SW 1271 (cell line): ENCODE results near the gene MCTP2.

Experiments
- DNase-seq, 2 experiments: peaks; one replicate each; lab custom pipeline; 2025; lab: John Stamatoyannopoulos, UW

The MCTP2 gene

GRCh38 chr15:94398001-94398400 lies 166.6 kb downstream of the MCTP2 start:
- DNase-seq, result no peak

DNA sequence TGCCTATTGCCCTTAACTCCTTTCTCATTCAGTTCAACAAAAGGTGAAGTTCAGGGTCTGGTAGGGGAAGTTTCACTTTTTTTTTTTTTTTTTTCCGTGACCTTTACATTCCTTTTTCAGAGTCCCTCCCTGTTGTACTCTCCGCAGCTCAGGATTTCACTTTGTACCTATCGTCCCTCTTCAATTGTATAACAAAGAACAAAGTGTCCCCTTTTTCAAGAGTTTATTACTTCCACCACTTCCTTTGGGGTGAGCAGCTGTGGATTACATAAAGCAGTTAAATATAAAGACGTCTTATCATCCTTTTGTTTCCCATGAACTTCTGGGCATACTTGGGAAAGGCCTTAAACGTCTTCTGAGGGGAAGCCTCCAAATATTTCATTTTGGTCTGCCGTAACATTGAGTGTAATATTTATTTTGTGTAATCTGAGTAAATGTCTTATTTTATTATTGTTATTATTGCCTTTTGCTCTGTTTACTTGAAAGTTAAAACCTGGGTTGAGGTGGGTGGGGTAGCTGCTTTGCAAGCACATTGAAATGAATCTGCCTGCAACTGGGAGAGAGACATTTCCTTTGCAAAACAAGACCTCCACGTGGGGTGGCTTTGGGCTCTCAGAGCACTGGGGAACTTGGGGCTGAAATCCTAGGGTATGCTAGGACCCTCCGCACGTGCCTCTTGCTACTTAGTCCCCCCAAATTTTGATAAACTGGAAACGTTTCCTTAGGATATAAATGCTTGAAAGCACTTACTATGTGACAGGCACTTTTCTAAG lies 169.4 kb downstream of the MCTP2 start:
- no peak for DNase-seq

DNA sequence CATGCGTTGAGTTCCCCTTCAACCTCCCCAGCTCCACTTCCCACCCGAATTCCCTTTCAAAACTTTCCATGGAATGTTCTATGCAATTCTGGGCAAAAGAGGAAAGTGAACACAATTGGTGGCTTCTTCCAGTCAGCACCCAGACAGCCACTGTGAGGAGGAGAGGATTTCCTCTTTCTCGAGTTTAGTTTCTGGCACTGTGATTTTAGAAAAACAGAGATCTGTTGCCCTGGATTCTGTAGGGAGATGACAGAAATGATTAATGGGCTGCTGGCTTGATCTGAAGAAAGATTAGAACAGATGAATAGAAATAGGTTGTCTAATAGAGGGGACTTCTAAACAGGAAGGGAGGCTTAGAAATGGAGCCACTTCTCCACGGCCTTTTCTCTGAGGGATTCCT lies 172.0 kb downstream of the MCTP2 start:
- DNase-seq, result no peak

DNA sequence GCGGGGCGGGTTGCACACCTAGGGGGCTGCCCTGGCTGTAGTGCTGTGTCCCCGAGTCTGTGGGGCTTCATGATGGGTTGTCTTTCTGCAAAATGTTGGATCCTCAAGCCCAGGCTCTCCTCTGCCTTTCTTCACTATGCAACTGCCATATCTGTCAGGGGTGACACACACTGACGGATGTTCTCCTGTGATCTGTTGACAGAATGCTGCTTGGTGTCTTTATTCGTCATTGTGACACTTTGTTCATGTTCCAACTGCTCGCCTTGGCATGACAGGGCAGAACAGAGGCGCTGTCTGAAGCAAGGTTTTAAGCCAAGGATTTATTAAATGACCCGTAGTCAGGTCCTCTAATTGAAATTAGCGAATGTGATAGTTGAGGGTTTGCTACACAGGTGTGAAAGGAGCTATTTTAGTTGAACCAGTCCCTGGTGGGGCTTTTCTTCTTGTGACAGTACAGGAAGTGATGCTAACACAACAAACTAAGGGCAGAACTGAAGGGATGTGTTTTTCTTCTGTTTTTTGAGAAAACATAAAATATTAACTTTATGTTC lies 173.4 kb downstream of the MCTP2 start:
- no peak for DNase-seq

- no peak for DNase-seq
Observed at GRCh38 chr15:94411285-94411684, 179.9 kb downstream of the MCTP2 start.

DNA sequence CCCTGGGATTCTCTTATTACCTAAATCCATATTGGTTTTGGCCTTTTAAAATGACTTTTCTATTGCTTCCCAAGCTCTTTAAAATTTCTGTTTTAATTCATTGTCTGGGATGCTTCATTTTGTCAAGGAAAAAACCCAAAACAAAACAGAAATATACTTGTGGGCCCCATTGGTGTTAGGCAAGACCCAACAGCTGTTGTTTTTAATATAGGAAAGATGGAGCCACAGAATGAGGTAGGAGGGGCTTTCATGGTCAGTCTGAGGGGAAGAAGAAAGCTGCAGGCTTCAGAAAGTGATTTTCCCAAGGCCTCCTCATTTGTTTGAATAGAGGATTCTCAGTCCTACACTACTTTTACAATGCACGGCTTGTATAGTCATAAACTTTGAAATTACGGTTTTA lies 180.5 kb downstream of the MCTP2 start:
- DNase-seq, result no peak

GRCh38 chr15:94412979-94413746 lies 181.8 kb downstream of the MCTP2 start:
- DNase-seq, result peak in 1 of 2 experiments; percentile 13

GRCh38 chr15:94414916-94415315 lies 183.6 kb downstream of the MCTP2 start:
- no peak for DNase-seq

- DNase-seq, result no peak
Observed at GRCh38 chr15:94416267-94416666, 184.9 kb downstream of the MCTP2 start.

DNA sequence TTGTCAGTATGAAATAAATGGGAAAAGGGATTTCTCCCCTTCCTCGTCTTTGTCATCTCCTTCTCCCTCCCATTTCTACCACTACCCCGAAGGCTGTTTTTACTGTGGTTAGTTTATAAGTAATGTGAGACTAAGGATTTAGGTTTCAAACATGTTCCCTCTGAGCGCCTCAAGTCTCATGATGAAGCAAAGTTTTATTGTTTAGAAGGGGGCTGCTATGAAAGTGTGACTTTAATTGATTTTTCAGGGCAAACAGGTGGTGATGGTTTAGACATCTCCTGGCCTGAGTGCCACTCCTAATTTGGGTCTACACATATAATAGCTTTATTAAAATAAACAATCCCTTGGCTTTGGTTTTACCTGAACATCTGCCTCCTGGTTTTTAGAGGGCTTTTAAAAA lies 185.5 kb downstream of the MCTP2 start:
- DNase-seq, result no peak

- DNase-seq, result no peak
Observed at GRCh38 chr15:94417501-94418293, 186.3 kb downstream of the MCTP2 start.

GRCh38 chr15:94421706-94422105 lies 190.3 kb downstream of the MCTP2 start:
- DNase-seq, result no peak

DNA sequence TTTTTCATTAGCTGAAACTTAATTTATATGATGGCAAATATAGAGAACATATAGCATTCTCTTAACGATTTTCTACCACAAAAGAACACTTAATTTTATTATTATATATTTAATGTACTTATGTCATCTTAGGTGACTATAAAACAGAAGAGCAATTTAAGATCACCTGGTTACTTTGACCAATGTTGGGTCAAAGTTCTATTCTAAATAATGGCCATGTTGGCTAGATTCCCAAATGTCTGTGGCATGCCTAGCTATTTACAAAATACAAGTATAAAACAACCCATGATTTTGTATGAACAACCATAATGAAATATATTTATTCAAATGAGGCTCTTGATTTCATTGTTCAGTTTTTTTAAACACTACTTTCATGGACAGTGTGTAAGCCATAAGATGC lies 200.9 kb downstream of the MCTP2 start:
- DNase-seq, result no peak

GRCh38 chr15:94439158-94439557 lies 207.8 kb downstream of the MCTP2 start:
- no peak for DNase-seq

- no peak for DNase-seq
Observed at GRCh38 chr15:94441760-94442159, 210.4 kb downstream of the MCTP2 start.

- no peak for DNase-seq
Observed at GRCh38 chr15:94442480-94442879, 211.1 kb downstream of the MCTP2 start.

DNA sequence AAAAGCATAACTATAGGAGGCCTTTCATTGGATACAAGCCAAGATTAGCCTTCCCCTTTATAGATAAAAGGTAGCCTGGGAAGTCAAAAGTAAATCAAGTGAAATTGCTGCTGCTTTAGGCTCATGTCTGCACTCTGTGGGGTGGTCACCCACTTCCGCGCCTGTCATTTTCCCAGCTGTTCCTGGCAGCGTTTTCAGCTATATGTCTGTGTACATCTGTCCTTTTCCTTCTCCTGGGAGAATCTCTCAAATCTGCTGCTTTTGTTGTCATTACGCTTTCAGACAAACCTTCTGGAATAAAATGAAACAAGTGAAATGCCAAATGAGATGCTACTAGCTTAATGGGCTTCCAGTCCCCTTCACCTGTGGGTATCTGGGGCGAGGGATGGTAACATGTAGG lies 211.8 kb downstream of the MCTP2 start:
- DNase-seq, result no peak

- DNase-seq, result no peak
Observed at GRCh38 chr15:94445566-94446160, 214.3 kb downstream of the MCTP2 start.

GRCh38 chr15:94446441-94446840 lies 215.1 kb downstream of the MCTP2 start:
- DNase-seq, result no peak

DNA sequence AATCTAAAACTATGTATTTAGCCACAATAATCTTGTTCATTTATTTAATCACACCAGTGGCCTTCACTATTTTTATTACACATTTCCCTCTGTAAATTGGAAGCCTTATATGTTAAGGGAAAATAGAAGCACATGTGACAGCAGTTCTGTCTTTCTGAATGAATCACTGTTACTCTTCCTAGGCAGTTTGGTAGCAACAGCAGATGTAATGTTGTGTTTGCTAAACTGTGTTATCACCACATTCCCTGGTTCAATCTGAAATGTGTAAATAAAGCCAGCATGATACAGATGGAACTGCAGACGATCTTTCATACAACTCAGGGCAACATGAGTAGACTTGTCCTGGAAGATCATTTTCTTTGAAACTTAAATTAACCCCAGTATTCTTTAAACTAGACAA lies 220.1 kb downstream of the MCTP2 start:
- no peak for DNase-seq

DNA sequence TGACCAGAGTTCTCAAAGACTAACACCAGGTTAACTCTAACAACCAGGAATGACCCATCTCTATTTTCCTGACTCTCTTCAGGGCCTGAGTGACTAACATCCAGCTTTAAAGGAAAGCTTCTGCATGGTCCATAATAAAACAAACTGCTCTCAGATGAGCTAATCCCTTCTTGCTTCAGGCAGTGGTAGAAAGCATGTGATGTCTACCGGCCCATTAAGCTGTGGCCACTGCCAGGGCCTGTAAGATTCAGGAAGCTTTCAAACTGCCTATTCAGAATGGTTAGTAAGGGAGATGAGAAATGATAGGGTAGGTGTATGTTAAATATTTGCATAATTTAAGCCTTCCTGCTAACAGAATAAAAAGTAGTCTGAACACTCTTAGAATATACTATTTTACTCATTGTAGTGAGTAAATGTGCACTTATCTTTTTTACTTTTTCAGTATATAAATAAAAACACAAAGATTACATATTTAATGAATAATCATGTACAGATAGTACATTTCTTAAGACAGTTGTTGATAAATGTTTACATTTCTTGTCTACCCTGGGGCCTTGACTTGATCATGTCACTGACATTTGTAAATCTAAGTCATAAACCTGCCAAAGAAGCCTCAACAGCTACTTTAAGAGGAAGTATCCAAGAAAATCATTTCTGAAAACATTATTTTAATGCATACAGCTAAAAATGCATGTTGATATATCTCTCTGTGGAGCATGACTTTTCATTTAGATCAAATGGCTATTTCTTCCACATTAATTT lies 222.0 kb downstream of the MCTP2 start:
- DNase-seq, result no peak
